ENCODE results near the gene HPSE2.

- TF ChIP-seq CTCF (conservative IDR thresholded peaks at IDR 0.05) (no peak), EZH2 (IDR thresholded peaks at IDR 0.05; ENCODE audit: low read depth) (no peak)
Measured at GRCh38 chr10:98528805-98529183, 706.9 kb downstream of the HPSE2 start.

Data from PC-9 (cell line).